ENCODE results near the gene TCTN2.

TCTN2 gene

GRCh38 chr12:123750159-123750656 lies 79.3 kb downstream of the TCTN2 start:
- Histone ChIP-seq H3K27ac (replicated peaks) (no peak overlapping the region), H3K27me3 (ENCODE audit: insufficient read depth, poor library complexity, severe bottlenecking) (no peaks in the 10 kb centered on the region), H3K4me3 (replicated peaks; ENCODE audit: insufficient read depth, low read length) (no peak overlapping the region)
- TF ChIP-seq SPI1 (IDR thresholded peaks at IDR 0.05; ENCODE audit: borderline replicate concordance, low read depth): no peak
- no peak for TF ChIP-seq GABPA (IDR thresholded peaks at IDR 0.05; ENCODE audit: low read depth)
- no peak for TF ChIP-seq CTCF (IDR thresholded peaks at IDR 0.05; ENCODE audit: insufficient read depth, low read length)
- no peak for TF ChIP-seq REST (IDR thresholded peaks at IDR 0.05; ENCODE audit: insufficient replicate concordance, low read depth)
- TF ChIP-seq POLR2AphosphoS5 (IDR thresholded peaks at IDR 0.05; ENCODE audit: low read depth): no peak
- DNase-seq (ENCODE audit: low read depth in 1 of 2, low spot score in 1 of 2): no peak

- DNase-seq (ENCODE audit: low read depth in 1 of 2, low spot score in 1 of 2): no peak
- TF ChIP-seq POLR2AphosphoS5 (IDR thresholded peaks at IDR 0.05; ENCODE audit: low read depth): no peak
- no peak for TF ChIP-seq GABPA (IDR thresholded peaks at IDR 0.05; ENCODE audit: low read depth)
- TF ChIP-seq REST (IDR thresholded peaks at IDR 0.05; ENCODE audit: insufficient replicate concordance, low read depth): no peak
- TF ChIP-seq SPI1 (IDR thresholded peaks at IDR 0.05; ENCODE audit: borderline replicate concordance, low read depth): no peak
- TF ChIP-seq CTCF (IDR thresholded peaks at IDR 0.05; ENCODE audit: insufficient read depth, low read length): no peak
- no peaks in the 10 kb centered on the region for H3K27me3 ChIP-seq (ENCODE audit: insufficient read depth, poor library complexity, severe bottlenecking)
Measured at GRCh38 chr12:123752046-123752445, 81.1 kb downstream of the TCTN2 start.

GRCh38 chr12:123754041-123754772 lies 83.3 kb downstream of the TCTN2 start:
- no peak for DNase-seq (ENCODE audit: low read depth in 1 of 2, low spot score in 1 of 2)

More at GRCh38 chr12:123752046-123752445, 81.1 kb downstream of the TCTN2 start:
- Histone ChIP-seq H3K4me3 (replicated peaks; ENCODE audit: insufficient read depth, low read length) (no peak overlapping the region), H3K27ac (replicated peaks) (no peak overlapping the region)

More at GRCh38 chr12:123754041-123754772, 83.3 kb downstream of the TCTN2 start:
- H3K4me3 ChIP-seq (replicated peaks; ENCODE audit: insufficient read depth, low read length): no peak overlapping the region
- no peak overlapping the region for H3K27ac ChIP-seq (replicated peaks)
- no peaks in the 10 kb centered on the region for H3K27me3 ChIP-seq (ENCODE audit: insufficient read depth, poor library complexity, severe bottlenecking)
- TF ChIP-seq GABPA (IDR thresholded peaks at IDR 0.05; ENCODE audit: low read depth) (no peak), CTCF (IDR thresholded peaks at IDR 0.05; ENCODE audit: insufficient read depth, low read length) (no peak), REST (IDR thresholded peaks at IDR 0.05; ENCODE audit: insufficient replicate concordance, low read depth) (no peak), SPI1 (IDR thresholded peaks at IDR 0.05; ENCODE audit: borderline replicate concordance, low read depth) (no peak), POLR2AphosphoS5 (IDR thresholded peaks at IDR 0.05; ENCODE audit: low read depth) (no peak)

Measured in HL-60 (cell line).